NCI-H1436 (cell line): ENCODE measurements around the gene MEN1.
A peak's percentile ranks its signal among the peaks of the same experiment; 100 is the strongest.
"Not testable (repeated sequence)": the region's sequence is repeated elsewhere in the genome, so short reads cannot be mapped to it uniquely, and the experiment has no call there.

Experiments
- DNase-seq: peaks from one replicate; lab custom pipeline; 2025; lab: John Stamatoyannopoulos, UW

Gene MEN1

DNA sequence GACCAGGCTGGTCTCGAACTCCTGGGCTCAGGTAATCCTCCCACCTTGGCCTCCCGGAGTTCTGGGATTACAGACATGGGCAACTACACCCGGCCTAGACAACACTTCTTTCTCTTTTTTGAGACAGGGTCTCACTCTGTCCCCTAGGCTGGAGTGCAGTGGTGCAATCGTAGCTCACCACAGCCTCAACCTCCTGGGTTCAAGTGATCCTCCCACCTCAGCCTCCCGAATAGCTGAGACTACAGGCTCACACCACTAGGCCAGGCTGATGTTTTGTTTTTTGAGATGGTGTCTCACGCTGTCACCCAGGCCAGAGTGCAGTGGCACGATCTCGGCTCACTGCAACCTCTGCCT lies 35.4 kb upstream of the MEN1 start:
- not testable (repeated sequence) for DNase-seq

DNA sequence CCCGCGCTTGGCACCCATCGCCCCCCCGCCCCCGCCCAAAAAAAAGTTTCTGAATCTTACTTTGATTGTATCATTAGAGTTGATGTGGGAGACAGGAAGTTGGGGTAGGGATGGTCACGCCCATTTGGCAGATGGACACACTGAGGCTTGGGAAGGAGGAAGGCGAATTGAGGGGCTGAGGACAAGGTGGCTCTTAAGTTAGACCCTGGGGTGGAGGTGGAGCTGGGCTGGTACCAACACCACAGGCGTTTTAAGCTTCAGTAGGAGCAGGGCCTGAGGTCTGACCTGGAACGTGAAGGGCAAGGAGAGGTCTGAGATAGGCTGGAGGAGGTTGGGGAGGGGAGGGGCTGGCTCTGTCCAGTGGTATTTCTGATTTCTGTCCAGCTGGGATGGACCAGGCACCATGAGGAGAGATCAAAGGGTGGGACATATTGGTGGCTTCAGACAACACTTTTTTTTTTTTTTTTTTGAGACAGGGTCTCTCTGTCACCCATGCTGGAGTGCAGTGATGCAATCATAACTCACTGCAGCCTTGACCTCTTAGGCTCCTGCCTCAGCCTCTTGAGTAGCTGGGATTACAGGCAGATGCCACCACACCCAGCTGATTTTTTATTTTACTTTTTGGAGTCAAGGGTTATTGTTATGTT lies 34.9 kb upstream of the MEN1 start:
- no peak for DNase-seq

DNA sequence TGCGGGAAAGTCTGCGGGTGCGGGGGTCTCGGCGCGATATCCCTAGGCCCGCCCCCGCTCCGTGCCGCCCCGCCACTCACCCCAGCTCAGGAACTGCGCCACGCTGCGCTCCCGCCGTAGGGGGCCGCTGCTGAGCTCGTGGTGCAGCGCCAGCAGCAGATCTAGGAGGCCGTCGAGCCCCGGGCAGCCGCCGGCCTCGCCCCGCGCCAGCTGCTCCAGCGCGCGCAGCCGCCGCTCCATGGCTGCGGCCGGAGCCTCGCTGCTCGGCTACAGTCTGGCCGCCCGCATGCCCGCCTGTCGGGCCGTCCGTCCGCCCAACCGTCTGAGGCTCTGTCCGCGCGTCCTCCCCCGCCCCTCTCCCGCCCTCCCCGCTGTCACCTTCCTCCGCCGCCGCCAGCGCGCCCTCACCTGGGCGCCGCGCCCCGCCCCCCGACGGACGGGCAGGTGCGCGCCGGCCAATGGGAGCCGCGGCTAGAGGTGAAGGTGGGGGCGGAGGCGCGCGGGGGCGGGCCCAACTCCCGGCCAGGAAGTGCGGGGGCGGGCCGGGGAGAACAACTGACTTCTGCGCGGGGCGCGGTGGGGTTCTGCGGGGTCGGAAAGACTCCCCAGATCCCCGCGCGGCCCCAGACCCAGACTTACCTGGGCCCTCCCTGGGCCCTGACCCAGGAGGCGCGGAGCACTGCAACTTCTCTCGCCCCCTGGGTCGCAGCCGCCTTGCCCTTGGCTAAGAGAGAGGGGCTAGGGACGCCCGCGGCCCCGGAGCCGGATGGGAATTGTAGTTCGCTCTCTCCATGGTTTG lies 34.2 kb upstream of the MEN1 start, which contains the start of gene CDC42BPG:
CDC42BPG (minus strand) TSS at position 324 of the 799 bp plus-strand sequence; CDS start at position 240, 84 bp downstream.
- peak; percentile 82 for DNase-seq

DNA sequence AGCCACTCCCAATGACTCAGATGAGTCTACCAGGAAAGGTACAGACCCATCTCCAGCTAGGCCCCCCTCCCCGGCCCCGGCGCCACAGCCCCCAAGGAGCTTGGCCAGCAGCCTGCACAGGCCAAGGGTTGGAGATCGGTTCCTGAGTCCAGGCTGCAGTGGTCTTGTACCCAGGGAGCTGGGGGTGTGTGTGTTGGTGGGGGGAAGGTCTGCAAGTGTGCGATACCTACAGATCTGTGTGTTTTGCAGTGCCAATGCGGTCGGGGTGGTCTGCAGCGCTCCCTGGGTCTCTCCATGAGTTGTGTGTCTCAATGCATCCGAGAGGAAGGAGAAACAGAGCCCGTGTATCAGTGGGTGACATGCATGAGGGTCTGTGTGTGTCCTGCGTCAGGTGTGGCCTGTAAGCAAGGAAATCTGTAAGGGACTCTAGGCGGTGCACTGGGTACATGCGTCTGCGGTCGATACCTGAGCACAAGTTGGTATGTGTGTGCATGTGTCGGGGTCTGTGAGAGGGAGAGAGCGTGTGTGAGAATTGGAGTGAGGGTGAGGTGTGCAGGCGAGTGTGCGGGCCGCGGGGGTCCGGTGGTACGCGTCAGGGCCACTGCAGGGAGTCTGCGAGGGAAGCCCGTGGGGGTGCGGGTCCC lies 33.5 kb upstream of the MEN1 start:
- no peak for DNase-seq

DNA sequence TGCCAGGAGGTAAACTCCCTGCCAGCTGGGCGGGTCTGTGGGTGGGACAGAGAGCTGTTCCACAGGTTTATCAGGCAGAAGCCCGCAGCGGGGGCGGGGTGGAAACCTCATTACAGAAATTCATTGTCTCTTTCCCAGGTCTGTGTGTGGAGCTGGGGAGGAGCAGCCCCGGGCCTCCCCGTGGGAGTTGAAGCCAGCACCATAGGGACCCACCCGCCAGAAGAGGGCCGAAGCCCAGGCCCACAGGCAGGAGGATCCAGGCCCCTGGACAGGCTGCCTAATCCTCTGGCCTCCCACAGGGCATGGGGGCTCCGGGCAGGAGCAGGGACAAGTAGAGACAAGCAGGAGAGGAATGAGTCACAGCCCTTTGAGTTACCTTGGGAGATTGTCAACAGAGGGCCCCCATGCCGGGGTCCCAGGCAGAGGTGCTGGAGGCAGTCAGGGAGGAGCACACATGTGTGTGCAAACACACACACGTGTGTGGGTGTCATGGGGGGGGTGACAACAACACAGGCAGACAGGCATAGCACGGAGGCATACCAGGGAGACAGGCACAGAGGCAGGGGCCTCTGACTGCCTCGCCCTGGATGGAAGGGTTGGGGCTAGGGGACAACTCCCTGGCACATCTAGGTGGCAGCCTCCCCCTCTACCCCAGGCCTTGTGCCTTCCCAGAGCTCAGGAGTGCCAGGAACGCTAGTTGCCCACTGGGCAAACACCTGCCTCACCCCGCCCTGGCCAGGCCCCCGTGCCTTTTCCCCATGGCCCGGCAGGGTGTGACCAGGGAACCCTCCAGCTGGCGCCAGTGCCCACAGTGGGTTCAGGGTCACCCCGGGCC lies 32.7 kb upstream of the MEN1 start:
- DNase-seq: no peak

DNA sequence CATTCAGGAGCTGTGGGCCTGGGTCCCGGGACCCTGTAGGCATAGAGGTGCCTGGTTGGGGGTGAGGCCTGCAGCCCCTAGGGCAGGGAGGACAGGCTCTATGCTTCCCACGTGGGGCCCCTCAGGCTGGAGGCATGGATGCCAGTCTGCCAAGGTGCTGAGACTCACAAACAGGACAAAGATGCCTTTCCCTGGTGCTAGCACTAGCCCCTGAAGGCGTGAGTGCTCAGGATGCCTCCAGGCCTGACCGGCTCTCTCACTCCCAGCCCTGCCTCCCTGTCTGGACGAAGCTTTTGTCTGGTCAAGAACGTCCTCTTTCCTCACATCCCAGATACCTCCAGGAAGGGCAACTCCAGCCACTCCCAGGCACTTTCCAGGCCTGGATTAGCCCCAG lies 32.0 kb upstream of the MEN1 start:
- DNase-seq: no peak

DNA sequence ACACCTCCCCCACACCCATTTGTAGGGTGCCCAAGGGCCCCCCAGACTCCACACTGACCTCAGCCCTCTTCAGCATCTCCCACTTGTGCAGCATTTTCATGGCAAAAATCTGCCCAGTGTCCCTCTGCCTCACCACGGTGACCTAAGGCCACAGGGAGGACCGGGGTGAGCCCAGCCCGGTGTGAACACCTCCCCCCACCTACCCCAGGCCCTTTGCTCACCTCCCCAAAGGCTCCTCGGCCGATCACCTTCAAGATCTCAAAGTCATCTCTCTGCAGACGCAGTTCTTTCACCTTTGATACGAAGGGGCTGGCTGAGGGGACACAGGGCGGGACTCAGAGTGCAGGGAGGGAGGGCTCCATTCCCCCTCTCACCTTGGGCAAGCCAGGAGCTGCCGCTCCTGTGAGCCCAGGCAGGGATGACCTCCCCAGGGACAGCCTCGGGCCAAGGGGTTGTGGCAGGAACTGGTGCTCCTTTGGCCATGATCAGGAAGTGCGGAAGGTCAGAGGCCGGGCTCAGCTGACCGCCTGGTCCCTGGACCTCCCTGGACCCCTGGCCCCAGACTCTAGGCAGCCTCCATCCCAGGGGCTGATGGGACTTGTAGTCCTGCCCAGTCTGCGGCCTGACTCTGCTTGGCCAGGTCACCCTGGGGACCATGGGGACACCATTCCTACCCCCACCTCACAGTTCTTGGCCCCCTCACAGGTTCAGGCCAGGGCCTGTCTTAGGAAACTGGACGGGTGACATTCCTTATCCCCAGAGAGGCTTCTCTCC lies 31.4 kb upstream of the MEN1 start:
- no peak for DNase-seq

DNA sequence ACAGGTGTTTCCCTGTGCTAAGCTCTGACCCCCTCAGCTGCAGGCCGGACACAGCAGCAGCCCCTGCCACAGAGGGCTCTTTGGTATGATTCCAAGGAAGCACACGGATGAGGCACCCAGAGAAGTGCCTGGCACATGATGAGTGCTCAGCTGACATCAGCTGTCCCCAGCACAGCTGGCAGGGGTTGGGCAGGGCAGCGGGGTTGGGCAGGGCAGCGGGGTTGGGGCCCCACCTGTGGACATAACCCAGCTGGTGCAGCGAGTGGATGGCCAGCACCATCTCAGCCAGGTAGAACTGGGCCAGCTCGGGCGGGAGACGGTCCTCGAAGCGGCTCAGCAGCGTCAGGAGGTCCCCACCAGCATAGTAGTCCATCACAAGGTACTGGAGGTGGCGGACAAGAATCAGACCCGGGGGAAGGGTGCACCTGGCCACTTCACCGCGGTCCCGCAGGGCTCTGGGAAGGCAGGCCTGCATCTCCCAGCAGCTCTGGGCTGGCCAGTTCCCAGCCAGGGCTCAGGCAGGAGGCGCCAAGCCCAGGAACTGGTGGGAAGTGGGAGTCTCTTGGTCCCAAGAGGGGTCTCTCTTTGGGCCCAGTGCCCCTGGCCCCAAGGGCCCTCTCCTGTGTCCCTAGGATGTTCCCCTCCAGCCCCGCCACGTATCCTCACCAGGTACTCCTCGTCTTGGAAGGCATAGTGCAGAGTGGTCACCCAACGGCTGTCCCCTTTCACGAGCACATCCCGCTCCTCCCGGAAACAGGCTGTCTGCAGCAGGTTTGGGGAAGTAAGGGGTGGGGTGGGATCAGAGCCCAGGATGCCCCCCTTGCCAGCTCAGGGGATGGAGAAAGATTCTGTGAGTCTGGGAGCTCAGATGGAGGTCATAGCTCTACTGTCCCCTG lies 29.8 kb upstream of the MEN1 start:
- DNase-seq: no peak

DNA sequence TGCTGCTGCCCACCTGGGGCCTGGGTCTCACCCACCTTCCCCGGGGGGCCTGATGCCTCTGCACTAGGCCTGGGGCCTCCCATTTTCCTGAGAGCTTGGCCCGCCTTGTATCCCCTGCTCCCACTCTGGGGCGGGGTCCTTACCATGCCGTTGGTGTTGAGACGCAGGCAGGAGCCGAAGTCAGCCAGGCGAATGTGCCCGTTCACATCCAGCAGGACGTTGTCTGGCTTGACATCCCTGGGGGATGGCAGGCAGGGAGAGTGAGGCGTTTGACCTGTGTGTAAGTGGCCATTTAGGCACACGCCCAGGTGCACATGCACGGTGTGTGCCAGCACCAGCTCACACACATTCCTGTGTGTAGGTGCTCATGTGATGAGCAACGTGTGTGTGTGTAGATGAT lies 29.0 kb upstream of the MEN1 start:
- DNase-seq: no peak

DNA sequence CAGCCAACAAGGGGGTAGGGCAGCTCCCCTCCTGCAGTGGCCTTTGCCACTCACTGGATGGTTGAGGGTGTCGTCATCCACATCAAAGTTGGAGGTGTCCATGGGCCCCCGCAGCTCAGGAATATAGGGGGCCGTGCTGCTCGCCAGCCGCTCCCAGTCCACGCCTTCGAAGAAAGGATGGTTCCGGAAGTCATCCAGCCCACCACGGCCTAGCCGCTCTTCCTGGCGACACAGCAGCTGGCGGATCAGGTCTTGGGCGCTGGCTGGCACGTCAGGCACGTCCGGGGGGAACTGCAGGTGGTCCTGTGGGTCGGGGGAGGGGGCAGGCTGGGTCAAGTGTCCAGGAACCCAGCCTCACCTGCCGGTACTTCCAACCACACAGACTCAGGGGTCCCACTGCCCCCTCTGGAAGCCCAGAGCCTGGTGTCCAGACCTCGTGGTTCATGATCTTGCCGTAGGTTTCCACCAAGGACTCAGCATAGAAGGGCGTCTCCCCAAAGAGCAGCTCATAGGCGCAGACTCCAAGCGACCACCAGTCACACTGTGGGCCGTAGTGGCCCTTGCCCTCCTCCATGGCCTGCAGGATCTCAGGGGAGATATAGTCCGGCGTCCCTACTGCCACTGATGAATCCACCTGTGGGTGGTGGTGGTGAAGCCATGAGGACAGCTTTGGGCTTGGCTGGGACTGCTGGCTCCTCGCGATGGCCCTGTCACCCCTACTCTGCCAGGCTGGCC lies 28.4 kb upstream of the MEN1 start:
- no peak for DNase-seq

DNA sequence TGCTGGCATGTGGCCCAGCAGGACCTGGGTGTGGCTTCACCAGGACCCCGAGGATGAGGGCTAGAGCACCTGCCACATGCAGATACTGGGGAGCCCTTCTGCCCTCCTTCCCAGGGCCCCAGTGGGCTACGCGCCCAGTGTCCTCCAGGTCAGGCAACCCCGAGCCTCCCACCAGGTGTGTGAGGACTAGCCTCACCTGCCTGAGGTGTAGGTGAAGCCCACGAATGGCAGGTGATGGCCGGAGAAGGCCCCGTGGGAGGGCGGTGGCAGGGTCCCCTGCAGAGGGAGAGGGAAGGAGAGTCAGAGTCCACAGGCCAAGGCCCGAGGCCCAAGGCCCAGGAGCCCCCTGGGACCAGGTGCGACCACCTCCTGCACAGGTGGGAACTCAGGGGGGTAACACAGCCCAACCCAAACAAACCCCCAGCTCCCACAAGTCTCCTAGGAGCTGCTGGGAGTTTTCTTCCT lies 27.6 kb upstream of the MEN1 start:
- no peak for DNase-seq

DNA sequence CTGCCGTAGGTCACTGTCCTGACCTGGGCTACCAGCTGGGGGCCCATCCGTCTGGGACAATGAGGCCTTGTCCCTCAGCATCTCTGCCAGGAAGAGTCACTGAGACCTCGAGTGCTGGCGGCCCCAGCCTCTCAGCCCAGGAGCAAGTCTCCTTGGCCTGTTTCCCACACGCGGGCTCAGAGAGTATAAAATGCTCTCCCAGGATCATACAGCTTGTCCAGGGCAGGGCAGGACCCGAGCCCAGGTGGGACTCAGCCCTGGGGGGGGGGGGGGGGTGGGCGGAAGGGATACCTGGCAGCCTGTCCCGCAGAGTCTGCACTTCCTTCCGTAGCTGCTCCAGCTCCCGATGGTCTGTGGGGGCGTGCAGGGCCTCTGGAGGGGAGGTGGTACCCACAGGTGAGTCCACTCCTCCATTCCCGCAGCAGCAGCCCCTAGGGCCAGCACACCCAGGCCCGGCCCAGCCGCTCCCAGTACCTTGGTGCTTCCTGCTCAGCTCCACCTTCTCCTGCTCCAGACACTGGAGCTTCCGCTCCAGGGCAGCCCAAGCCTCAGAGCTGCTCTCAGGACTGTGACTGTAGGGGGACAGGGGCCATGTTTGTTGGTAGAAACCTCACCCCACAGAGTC lies 26.2 kb upstream of the MEN1 start:
- DNase-seq: no peak

DNA sequence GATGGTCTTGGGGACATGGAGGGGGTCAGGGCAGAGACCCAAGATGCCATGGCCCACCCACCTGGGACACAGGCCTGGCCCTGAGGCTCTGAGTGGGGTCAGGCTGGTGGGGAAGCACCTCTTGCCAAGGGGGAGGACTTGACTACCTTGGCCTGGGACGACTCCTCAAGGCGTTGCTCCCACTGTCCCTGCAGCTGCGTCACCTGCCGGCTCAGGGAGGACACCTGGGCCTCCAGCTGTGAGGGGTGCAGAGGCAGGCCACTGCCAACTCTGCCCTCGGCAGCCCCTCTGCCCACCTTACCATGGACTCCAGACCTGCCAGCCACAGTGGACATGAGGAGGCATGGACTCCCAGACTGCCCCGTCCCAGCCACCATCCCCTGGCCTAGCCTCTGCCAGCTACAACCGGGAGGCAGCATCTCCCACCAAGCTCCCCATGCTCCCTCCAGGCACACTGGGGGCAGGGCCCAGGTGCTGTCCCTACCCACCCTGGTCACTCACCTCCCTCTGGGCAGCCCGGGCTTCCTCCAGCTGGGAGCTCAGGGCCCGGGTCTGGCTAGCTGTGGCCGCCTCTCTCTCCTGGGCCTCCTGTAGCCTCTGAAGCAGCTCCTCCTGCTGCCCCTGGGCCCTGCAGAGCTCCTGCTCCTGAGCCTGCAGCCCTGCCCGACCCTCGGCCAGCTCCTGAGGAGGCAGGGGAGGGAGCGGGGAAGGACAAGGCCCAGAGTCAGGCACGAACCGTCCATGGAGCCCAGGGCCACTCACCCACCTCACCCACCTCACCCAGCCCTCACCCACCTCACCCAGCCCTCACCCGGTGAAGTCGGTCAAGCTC lies 25.5 kb upstream of the MEN1 start:
- DNase-seq: no peak

DNA sequence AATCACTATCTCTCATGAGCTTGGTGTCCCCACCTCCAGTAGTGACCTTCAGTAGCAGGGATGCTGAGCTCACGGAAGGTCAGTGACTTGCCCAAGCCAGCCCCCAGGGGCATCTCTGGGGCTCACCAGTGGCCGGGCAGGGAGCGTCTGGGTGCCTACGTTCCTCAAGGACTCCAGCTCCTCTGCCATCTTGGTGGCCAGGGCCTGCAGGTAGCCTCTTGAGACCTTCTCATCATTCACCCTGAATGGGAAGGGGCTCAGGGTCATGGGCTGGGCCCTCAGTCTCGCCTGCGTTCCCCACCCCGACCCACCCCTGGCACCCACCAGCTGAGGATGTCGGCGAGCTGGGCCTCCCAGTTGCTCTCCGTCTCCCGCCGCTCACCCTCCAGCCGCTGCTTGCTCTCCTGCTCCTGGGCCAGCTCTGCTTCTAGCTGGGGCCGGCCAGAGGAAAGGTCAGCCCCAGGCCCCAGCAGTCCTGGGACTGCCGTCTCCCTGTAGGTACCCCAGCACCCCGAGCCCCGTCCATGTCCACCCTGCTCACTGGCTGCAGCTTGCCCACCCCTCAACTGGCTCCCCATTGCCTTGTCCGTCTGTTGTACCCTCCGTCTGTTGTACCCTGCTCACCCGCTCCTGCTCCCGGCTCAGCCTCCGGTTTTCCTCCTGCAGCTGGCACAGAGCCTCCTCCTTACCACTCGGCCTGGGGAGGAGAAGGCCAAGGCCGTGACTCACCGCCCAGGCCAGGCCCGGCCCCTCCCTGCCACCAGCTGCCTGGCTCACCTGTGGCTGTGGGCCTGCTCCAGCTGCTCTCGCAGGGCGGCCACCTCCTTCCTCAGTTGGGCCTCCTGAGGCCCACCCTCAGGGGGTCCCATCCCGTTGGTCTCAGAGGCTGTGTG lies 24.6 kb upstream of the MEN1 start:
- DNase-seq: no peak

DNA sequence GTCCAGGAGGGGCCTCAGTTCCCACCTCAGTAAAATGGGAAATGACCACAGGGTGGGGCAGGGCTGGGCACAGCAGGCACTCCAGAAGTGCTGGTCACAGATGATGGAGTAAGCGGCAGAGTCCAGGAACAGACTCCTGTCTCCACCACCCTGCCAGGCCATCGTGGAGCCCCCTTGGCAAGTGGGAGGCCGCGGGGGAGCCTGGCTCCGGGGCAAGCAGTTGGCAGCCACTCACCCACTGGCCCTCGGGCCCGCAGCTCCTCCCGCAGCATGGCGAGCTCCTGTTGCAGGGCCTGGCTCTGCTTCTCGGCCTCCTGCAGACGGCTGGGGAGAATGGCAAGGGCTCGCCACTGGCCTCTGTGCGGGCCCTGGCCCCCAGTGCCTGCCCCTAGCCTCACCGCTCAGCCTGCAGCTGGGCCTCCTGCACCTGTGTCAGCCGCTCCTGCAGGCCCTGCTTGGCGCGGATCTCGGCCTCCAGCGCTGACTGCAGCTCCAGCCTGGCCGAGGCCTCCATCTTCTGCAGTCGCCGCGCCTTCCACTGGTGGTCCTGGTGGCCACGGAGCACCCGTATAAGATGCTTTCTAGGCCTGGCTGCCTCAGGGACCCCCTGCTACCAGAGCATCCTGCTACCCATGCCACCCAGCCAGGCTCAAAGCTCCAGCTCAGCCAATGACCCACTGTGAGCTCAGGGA lies 23.8 kb upstream of the MEN1 start:
- DNase-seq: no peak

DNA sequence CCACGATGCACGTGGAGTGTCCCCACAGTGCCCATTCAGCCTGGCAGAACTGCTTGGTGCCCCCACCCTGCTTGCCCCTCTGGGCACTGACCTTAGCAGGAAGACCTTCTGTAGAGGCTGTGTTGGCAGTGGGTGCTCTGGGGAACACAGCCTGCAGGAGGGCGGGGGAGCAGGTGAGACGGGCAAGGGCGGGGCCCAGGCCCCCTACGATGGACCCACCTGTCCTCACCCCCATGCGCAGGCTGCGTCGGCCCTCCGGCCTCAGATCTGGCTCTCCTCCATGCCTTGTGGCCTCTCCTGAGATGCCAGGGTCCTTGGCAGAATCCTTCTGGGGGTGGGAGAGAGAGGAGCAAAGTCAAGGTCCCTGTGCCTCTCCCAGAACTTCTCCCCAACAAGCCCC lies 23.2 kb upstream of the MEN1 start:
- DNase-seq: no peak

DNA sequence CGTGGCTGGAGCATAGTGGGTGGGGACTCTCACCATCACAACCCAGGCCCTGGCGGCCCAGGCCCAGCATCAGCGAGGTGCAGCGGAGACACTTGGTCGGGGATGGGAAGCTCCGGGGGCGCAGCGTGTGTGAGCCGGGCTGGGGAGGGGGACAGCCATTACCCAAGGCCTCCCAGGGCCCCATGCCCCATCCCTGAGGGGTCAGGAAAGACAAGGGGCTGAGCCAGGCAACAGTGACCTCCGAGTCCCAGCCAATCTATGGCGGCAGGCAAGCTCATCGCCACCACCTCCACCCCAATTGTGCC lies 22.8 kb upstream of the MEN1 start:
- no peak for DNase-seq
